ENCODE data around the gene DHRS2. TPM values are rescaled to one million over a fixed set of nuclear protein-coding genes. Genes with fewer than 3 reads are reported as not detected.
"Not testable (repeated sequence)": the region's sequence is repeated elsewhere in the genome, so short reads cannot be mapped to it uniquely, and the experiment has no call there.

The DHRS2 gene, protein sequence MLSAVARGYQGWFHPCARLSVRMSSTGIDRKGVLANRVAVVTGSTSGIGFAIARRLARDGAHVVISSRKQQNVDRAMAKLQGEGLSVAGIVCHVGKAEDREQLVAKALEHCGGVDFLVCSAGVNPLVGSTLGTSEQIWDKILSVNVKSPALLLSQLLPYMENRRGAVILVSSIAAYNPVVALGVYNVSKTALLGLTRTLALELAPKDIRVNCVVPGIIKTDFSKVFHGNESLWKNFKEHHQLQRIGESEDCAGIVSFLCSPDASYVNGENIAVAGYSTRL
- total RNA-seq (under 1 TPM in 1 of 4 donors, not detected in 3; 0.21 TPM), polyA plus RNA-seq (under 1 TPM; 0.04 to 0.55 (median 0.22) TPM)
- long read RNA-seq, donor 1: 0 reads
- long read RNA-seq, donor 2: 0 reads

DNA sequence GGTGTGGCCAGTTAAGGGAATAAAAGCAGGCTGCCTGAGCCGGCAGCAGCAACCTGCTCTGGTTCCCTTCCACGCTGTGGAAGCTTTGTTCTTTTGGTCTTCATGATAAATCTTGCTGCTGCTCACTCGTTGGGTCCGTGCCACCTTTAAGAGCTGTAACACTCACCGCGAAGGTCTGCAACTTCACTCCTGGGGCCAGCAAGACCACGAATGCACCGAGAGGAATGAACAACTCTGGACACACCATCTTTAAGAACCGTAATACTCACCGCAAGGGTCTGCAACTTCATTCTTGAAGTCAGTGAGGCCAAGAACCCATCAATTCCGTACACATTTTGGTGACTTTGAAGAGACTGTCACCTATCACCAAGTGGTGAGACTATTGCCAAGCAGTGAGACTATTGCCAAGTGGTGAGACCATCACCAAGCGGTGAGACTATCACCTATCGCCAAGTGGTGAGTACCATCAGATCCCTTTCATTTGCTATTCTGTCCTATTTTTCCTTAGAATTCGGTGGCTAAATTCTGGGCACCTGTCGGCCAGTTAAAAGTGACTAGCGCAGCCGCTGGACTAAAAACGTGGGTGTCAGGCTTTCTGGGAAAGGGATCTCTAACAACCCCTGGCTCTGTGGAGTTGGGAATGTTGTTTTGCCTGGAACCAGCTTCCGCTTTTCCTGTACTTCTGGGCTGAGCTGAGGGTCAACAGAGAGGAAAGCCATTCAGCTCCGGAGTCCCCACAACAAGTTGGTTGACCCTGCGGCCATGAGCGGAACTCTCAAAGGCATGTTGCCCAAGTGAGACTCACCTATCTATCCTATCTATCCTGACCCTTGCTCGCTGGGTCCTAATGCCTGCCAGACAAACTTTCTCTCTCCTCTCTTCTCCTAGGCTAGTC is at the start of gene DHRS2:
TSS of gene DHRS2 (plus strand) at position 48 of the 895 bp plus-strand sequence. CDS start 2,501 bp downstream, outside the sequence.
- TF ChIP-seq, protein P1, sequence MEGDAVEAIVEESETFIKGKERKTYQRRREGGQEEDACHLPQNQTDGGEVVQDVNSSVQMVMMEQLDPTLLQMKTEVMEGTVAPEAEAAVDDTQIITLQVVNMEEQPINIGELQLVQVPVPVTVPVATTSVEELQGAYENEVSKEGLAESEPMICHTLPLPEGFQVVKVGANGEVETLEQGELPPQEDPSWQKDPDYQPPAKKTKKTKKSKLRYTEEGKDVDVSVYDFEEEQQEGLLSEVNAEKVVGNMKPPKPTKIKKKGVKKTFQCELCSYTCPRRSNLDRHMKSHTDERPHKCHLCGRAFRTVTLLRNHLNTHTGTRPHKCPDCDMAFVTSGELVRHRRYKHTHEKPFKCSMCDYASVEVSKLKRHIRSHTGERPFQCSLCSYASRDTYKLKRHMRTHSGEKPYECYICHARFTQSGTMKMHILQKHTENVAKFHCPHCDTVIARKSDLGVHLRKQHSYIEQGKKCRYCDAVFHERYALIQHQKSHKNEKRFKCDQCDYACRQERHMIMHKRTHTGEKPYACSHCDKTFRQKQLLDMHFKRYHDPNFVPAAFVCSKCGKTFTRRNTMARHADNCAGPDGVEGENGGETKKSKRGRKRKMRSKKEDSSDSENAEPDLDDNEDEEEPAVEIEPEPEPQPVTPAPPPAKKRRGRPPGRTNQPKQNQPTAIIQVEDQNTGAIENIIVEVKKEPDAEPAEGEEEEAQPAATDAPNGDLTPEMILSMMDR (IDR thresholded peaks at IDR 0.05): no peak
- no peak for ATAC-seq
- Histone ChIP-seq H3K4me3 (no peak within 1 kb of the TSS), H3K4me1 (no peaks in the 10 kb centered on the region), H3K9me3 (no peaks in the 10 kb centered on the region), H3K36me3 (ENCODE audit: insufficient read depth in 1 of 2, low read depth in 1 of 2) (no peaks in the 10 kb centered on the region), H3K27me3 (ENCODE audit: insufficient read depth in 3 of 3, low read length in 2 of 3) (no peaks in the 10 kb centered on the region), H3K27ac (no peak within 1 kb of the TSS)
- intact Hi-C loops (cut with DNase I): no loop called here
- DNase-seq: no peak
- 87 to 89% (median 88%) methylated on average over 23 of the region's 23 CpGs for WGBS, 3 donors

DNA sequence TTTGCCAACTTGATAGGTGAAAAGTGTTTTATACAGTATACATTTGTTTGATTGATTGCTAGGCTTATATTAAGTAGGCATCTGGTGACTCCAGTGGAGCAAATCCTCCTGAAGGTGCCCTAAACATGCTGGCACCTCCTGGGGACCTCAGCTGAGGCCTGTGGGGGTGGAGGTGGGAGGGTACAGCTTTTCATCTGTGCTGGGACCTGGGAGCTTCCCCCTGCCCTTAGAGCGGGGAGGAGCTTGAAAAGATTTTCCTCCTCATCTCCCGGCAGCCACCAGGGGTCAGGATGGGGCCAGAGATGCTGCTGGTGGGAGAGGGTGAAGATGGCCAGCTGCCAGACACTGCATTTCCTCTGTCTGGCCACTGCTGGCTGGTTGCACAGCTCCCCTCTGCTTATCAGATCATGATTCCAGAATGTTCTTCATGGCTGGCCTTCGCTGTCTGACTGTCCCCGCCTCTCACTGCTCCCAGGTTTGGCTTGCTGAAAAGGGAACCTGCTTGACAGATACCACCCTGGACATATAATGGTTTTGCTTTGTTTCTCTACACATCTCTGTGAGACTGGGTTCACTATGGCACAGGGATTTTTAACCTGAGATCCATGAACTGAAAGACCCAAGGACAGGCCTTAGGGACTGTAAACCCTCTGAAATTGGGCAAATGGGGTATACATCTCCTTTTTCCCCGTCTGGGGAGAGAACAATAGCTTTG is 47.1 kb upstream of the DHRS2 start:
- H3K36me3 ChIP-seq (ENCODE audit: insufficient read depth in 1 of 2, low read depth in 1 of 2): no peaks in the 10 kb centered on the region
- H3K4me3 ChIP-seq: no peak overlapping the region
- H3K4me1 ChIP-seq: no peaks in the 10 kb centered on the region
- WGBS, 3 donors: 18 to 19% (median 18%) methylated on average over 5 of the region's 5 CpGs
- no peaks in the 10 kb centered on the region for H3K9me3 ChIP-seq
- peak; percentile 70 to 85 (median 76) for ATAC-seq
- intact Hi-C loops (cut with DNase I): no loop called here
- H3K27me3 ChIP-seq (ENCODE audit: insufficient read depth in 3 of 3, low read length in 2 of 3): peaks cover 0 to 9% (median 0%) of the 10 kb centered on the region in 3 donors
- TF ChIP-seq, protein P1 (IDR thresholded peaks at IDR 0.05): peak; percentile 49
- no peak overlapping the region for H3K27ac ChIP-seq
- peak; percentile 81 to 89 for DNase-seq

DNA sequence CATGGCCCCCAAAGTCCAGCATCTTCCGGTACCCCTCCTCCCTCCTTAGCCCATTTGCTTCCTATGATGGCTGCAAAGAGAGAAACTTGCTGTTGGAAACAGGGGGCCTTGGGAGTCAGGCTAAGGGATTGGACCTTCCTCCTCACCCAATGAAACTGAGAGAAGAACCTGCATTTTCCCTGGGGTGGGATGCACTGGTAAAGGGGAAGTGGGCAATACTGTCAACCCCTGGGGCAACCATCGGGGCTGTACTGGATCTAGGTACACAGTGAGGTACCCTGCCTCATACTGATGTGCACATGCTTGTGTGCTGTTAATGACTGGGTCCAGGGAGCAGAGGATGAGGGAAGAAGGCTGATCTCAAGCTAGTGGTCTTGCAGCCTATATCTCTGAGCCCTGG is 46.6 kb upstream of the DHRS2 start:
- intact Hi-C loops (cut with DNase I): loop anchor here in 1 of 2 donors (5.0 kb wide), 1 partner anchor 338 kb away; no protein-coding TSS in a partner anchor
- WGBS, 3 donors: 80 to 93% (median 93%) methylated on average over 2 of the region's 2 CpGs
- H3K9me3 ChIP-seq: no peaks in the 10 kb centered on the region

DNA sequence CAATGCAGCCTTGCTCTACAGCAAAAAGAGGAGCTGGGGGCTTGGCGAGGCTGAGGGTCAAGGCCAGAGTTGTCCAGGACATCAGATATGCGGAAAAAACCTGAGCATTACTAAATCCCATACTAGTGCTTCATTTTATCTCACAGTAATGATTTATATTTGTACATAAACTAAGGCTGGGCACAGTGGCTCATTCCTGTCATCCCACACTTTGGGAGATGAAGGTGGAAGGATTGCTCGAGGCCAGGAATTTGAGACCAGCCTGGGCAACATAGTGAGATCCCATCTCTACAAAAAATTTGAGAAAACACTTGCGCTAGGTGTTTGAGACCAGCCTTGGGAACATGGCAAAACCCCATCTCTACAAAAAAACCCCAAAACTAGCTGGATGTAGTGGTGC is 46.0 kb upstream of the DHRS2 start:
- Histone ChIP-seq H3K27me3 (ENCODE audit: insufficient read depth in 3 of 3, low read length in 2 of 3) (peaks cover 0 to 9% (median 0%) of the 10 kb centered on the region in 3 donors), H3K4me1 (no peaks in the 10 kb centered on the region), H3K36me3 (ENCODE audit: insufficient read depth in 1 of 2, low read depth in 1 of 2) (no peaks in the 10 kb centered on the region), H3K9me3 (no peaks in the 10 kb centered on the region), H3K4me3 (no peak overlapping the region), H3K27ac (no peak overlapping the region)
- ATAC-seq: no peak
- no peak for DNase-seq
- intact Hi-C loops (cut with DNase I): loop anchor here in 1 of 2 donors (5.0 kb wide), 1 partner anchor 337 kb away; no protein-coding TSS in a partner anchor
- WGBS, 3 donors: 83 to 86% (median 86%) methylated on average over 4 of the region's 4 CpGs
- TF ChIP-seq, protein P1 (IDR thresholded peaks at IDR 0.05): no peak

More for the DNA sequence above, 46.6 kb upstream of the DHRS2 start:
- no peaks in the 10 kb centered on the region for H3K4me1 ChIP-seq
- no peaks in the 10 kb centered on the region for H3K36me3 ChIP-seq (ENCODE audit: insufficient read depth in 1 of 2, low read depth in 1 of 2)
- no peak overlapping the region for H3K4me3 ChIP-seq
- DNase-seq (no peak), ATAC-seq (no peak)
- TF ChIP-seq, protein P1 (IDR thresholded peaks at IDR 0.05): no peak
- peaks cover 0 to 9% (median 0%) of the 10 kb centered on the region in 3 donors for H3K27me3 ChIP-seq (ENCODE audit: insufficient read depth in 3 of 3, low read length in 2 of 3)
- no peak overlapping the region for H3K27ac ChIP-seq

DNA sequence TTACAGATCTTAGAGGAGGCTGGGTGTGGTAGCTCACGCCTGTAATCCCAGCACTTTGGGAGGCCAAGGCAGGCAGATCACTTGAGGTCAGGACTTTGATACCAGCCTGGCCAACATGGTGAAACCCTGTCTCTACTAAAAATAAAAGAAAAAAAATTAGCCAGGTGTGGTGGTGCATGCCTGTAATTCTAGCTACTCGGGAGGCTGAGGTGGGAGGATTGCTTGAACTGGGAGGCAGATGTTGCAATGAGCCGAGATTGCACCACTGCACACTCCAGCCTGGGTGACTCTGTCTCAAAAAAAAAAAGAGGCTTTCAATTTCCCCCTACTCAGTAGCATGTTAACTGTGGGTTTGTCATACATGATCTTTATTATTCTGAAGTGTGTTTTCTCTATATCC is 42.0 kb upstream of the DHRS2 start:
- 72 to 84% (median 73%) methylated on average over 3 of the region's 3 CpGs for WGBS, 3 donors
- not testable (repeated sequence) for H3K4me3 ChIP-seq; H3K27ac ChIP-seq; ATAC-seq; H3K36me3 ChIP-seq (ENCODE audit: insufficient read depth in 1 of 2, low read depth in 1 of 2); DNase-seq; H3K27me3 ChIP-seq (ENCODE audit: insufficient read depth in 3 of 3, low read length in 2 of 3); H3K4me1 ChIP-seq; H3K9me3 ChIP-seq
- intact Hi-C loops (cut with DNase I): loop anchor here in 1 of 2 donors (5.0 kb wide), 1 partner anchor 333 kb away; no protein-coding TSS in a partner anchor

Data from psoas muscle (tissue), 8 donors.